Vagina (tissue), 2 donors: ENCODE data around the gene RELT.

Experiments used
- CTCF ChIP-seq, 3 experiments: fragments of 450-650 bp in 2 of 3; fragments of 200-600 bp in 1 of 3; sonication (generic) in 1 of 3; IDR thresholded peaks; one replicate each; pipeline ENCODE4 v1.5.1; 2017 to 2019; ENCODE audit warnings: antibody characterized with exemption in 3 of 3, mild to moderate bottlenecking in 2 of 3, moderate library complexity in 2 of 3
- POLR2A ChIP-seq, 2 donors: fragments of 450-650 bp; IDR thresholded peaks; one replicate each; pipeline ENCODE4 v1.6.1; 2017; ENCODE audit warnings: antibody characterized with exemption in 2 of 2, mild to moderate bottlenecking in 2 of 2, moderate library complexity in 2 of 2
- POLR2AphosphoS5 ChIP-seq, 2 donors: sonication (generic); formaldehyde crosslinking; IDR thresholded peaks; one replicate each; pipeline ENCODE4 v1.9.0; 2017; ENCODE audit warnings: antibody characterized with exemption in 2 of 2, mild to moderate bottlenecking in 2 of 2, low read depth in 1 of 2; ENCODE audit not compliant: insufficient read depth in 1 of 2

GRCh38 chr11:73426219-73426850 is 50.1 kb downstream of the RELT start:
- TF ChIP-seq CTCF (IDR thresholded peaks at IDR 0.05) (no peak), POLR2A (IDR thresholded peaks at IDR 0.05) (no peak), POLR2AphosphoS5 (IDR thresholded peaks at IDR 0.05; ENCODE audit: insufficient read depth in 1 of 2, low read depth in 1 of 2) (no peak)
